Measurements from ENCODE around the gene CHCHD6. TPM values are rescaled to one million over a fixed set of nuclear protein-coding genes. Genes with fewer than 3 reads are reported as not detected.

Gene CHCHD6
- total RNA-seq, 4 donors from 2014 or later = 2.0 to 11.5 (median 10.0) TPM

GRCh38 chr3:126773783-126774182 lies 69.7 kb downstream of the CHCHD6 start:
- no peak for TF ChIP-seq CTCF (IDR thresholded peaks at IDR 0.05; ENCODE audit: low read depth)

GRCh38 chr3:126777366-126777765 lies 73.3 kb downstream of the CHCHD6 start:
- TF ChIP-seq CTCF (IDR thresholded peaks at IDR 0.05; ENCODE audit: low read depth) = no peak

GRCh38 chr3:126780666-126781065 lies 76.6 kb downstream of the CHCHD6 start:
- TF ChIP-seq CTCF (IDR thresholded peaks at IDR 0.05; ENCODE audit: low read depth) = no peak

- TF ChIP-seq CTCF (IDR thresholded peaks at IDR 0.05; ENCODE audit: low read depth) = no peak
Observed at GRCh38 chr3:126781406-126781805, 77.4 kb downstream of the CHCHD6 start.

- TF ChIP-seq CTCF (IDR thresholded peaks at IDR 0.05; ENCODE audit: low read depth) = no peak
Observed at GRCh38 chr3:126781889-126782491, 78.0 kb downstream of the CHCHD6 start.

- no peak for TF ChIP-seq CTCF (IDR thresholded peaks at IDR 0.05; ENCODE audit: low read depth)
Observed at GRCh38 chr3:126782536-126782935, 78.5 kb downstream of the CHCHD6 start.

- no peak for TF ChIP-seq CTCF (IDR thresholded peaks at IDR 0.05; ENCODE audit: low read depth)
Observed at GRCh38 chr3:126784254-126784653, 80.2 kb downstream of the CHCHD6 start.
